HepG2 (cell line): Measurements from ENCODE around the gene SCNM1. TPM values are rescaled to one million over a fixed set of nuclear protein-coding genes. Genes with fewer than 3 reads are reported as not detected.

Source experiments
- ADNP ChIP-seq: sonication (generic); formaldehyde crosslinking; IDR thresholded peaks from 2 replicates; pipeline ENCODE4 v1.4.0; 2020; ENCODE audit warnings: missing genetic modification reagents
- AKAP8 ChIP-seq: sonication (generic); formaldehyde crosslinking; IDR thresholded peaks from 2 replicates; pipeline ENCODE4 v1.5.1; 2020; ENCODE audit warnings: mild to moderate bottlenecking, missing genetic modification reagents
- DZIP1 ChIP-seq: sonication (generic); formaldehyde crosslinking; IDR thresholded peaks from 2 replicates; pipeline ENCODE4 v1.5.0; 2020; ENCODE audit warnings: mild to moderate bottlenecking, missing genetic modification reagents
- ISX ChIP-seq: sonication (generic); formaldehyde crosslinking; conservative IDR thresholded peaks from 2 replicates; pipeline ENCODE4 v1.5.0; 2020; ENCODE audit warnings: missing genetic modification reagents
- JDP2 ChIP-seq: sonication (generic); formaldehyde crosslinking; IDR thresholded peaks from 2 replicates; pipeline ENCODE4 v1.8.1; 2022; ENCODE audit warnings: missing genetic modification reagents, borderline replicate concordance
- MEF2D ChIP-seq: sonication (generic); formaldehyde crosslinking; IDR thresholded peaks from 2 replicates; pipeline ENCODE4 v1.5.1; 2020; ENCODE audit warnings: mild to moderate bottlenecking, missing genetic modification reagents
- MYC ChIP-seq: sonication (generic); formaldehyde crosslinking; IDR thresholded peaks from 2 replicates; pipeline ENCODE4 v1.9.0; 2021; ENCODE audit warnings: missing genetic modification reagents, borderline replicate concordance
- MYPOP ChIP-seq: sonication (generic); formaldehyde crosslinking; IDR thresholded peaks from 2 replicates; pipeline ENCODE4 v1.8.1; 2023; ENCODE audit warnings: mild to moderate bottlenecking, moderate library complexity, missing genetic modification reagents
- PHB2 ChIP-seq: fragments of 450-650 bp; IDR thresholded peaks from 2 replicates; pipeline ENCODE4 v1.6.1; 2018; ENCODE audit not compliant: partially characterized antibody
- SKI ChIP-seq: fragments of 450-650 bp; IDR thresholded peaks from one replicate; pipeline ENCODE4 v1.6.1; 2018; ENCODE audit warnings: mild to moderate bottlenecking; ENCODE audit not compliant: partially characterized antibody
- SSRP1 ChIP-seq: IDR thresholded peaks from 2 replicates; pipeline ENCODE4 v1.6.1; 2016; ENCODE audit warnings: control low read depth
- ZBTB21 ChIP-seq: sonication (generic); formaldehyde crosslinking; IDR thresholded peaks from 2 replicates; pipeline ENCODE4 v1.4.0; 2020; ENCODE audit warnings: missing genetic modification reagents
- ZFP36L1 ChIP-seq: sonication (generic); formaldehyde crosslinking; IDR thresholded peaks from 2 replicates; pipeline ENCODE4 v1.8.0; 2022; ENCODE audit warnings: mild to moderate bottlenecking, missing genetic modification reagents, moderate library complexity
- ZNF274 ChIP-seq: sonication (generic); formaldehyde crosslinking; IDR thresholded peaks from 2 replicates; pipeline ENCODE4 v1.5.1; 2020; ENCODE audit warnings: mild to moderate bottlenecking, missing genetic modification reagents
- ZNF3 ChIP-seq: IDR thresholded peaks from 2 replicates; pipeline ENCODE4 v1.7.0; 2017; ENCODE audit warnings: inconsistent platforms
- ZNF383 ChIP-seq: sonication (generic); formaldehyde crosslinking; IDR thresholded peaks from 2 replicates; pipeline ENCODE4 v1.4.0; 2020; ENCODE audit warnings: missing genetic modification reagents, mild to moderate bottlenecking, borderline replicate concordance
- ZNF746 ChIP-seq: sonication (generic); formaldehyde crosslinking; IDR thresholded peaks from 2 replicates; pipeline ENCODE4 v1.8.0; 2022; ENCODE audit warnings: mild to moderate bottlenecking, missing genetic modification reagents
- ZNF784 ChIP-seq: sonication (generic); formaldehyde crosslinking; IDR thresholded peaks from 2 replicates; pipeline ENCODE4 v1.5.1; 2020; ENCODE audit warnings: missing genetic modification reagents, mild to moderate bottlenecking, borderline replicate concordance
- polyA plus RNA-seq, 8 experiments: library from polyadenylated mRNA; depleted of rRNA in 3 of 8; stranded (reverse) in 7 of 8; unstranded in 1 of 8; fragments of >200 nt; fragmentation: Illumina TruSeq in 4 of 8; extraction: Trizol in 4 of 8; gene quantifications; 2 replicates each; pipeline versions ENCODE4 v1.2.1 to v1.2.3, GENCODE V29; 2011 to 2016; ENCODE audit warnings: low read depth in 4 of 8, missing spikeins in 1 of 8, mixed read lengths in 1 of 8; ENCODE audit not compliant: insufficient read depth in 1 of 8
- total RNA-seq, 5 experiments: library from RNA; depleted of rRNA; stranded (reverse); fragments of >200 nt; fragmentation: Illumina TruSeq; extraction: Trizol; gene quantifications; 2 replicates each; pipeline ENCODE4 v1.2.3, GENCODE V29; 2016; ENCODE audit warnings: low read depth in 1 of 5
- TF ChIP-seq, protein P1 (sequence below): sonication (generic); formaldehyde crosslinking; IDR thresholded peaks from 2 replicates; pipeline ENCODE4 v1.5.0; 2020; ENCODE audit warnings: mild to moderate bottlenecking, missing genetic modification reagents, borderline replicate concordance
- TF ChIP-seq, protein P2 (sequence below): fragments of 450-650 bp; IDR thresholded peaks from 2 replicates; pipeline ENCODE4 v1.6.1; 2017

SCNM1 gene
- total and polyA plus RNA-seq, 2 of the 13 experiments (the other 11 are each of a cell fraction or from before 2014, with no cell fraction given), result 16.3 to 31.5 TPM

DNA sequence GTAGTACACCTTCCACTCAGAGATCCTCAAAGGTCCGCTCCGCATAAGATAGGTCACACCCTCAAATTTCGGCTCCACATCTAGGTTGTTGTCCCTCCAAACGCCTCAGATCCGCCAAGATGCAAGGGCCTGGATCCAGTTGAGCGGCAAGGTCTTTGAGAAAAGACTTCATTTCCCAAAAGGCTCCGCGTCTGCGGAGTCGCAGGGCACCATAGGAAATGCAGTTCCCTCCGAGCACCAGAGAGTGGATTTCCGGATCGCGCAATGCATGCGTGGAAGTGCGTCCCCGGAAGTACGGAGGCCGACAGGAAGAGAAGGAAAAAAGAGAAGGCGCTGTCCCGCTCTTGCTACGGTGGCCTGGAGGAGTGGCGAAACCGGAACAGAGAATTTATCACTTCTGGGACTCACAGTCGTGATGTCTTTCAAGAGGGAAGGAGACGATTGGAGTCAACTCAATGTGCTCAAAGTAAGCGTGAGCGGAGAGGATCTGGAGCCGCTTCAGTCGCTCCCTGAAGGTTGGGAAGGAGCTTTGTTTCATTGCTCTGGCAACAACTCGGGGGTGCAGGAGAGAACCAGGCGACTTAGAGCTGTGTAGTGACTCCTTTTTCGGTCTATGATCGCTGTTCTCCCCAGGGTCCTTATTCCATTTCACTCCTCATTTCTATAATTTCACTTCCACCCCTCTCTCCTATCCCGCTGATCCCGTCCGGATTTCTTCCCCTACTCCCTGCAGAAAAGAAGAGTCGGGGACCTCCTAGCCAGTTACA lies at the start of gene SCNM1, which contains the start of gene LYSMD1 (continued):
- TF ChIP-seq AKAP8 (CRISPR knock-in tag) (no peak), PHB2 (no peak), ZNF746 (CRISPR knock-in tag) (no peak), DZIP1 (CRISPR knock-in tag) (no peak), ZNF3 (CRISPR knock-in tag) (no peak), ADNP (CRISPR knock-in tag) (no peak), MYC (CRISPR knock-in tag) (peak; percentile 75; the same call in 1 of the 2 replicates), ZNF383 (no peak), SSRP1 (CRISPR knock-in tag) (no peak; the same call in 1 of the 2 replicates), ZFP36L1 (CRISPR knock-in tag) (no peak), ISX (no peak), JDP2 (CRISPR knock-in tag) (no peak), ZNF274 (peak; percentile 84), SKI (no peak), MYPOP (CRISPR knock-in tag) (peak; percentile 32; the same call in 1 of the 2 replicates), MEF2D (CRISPR knock-in tag) (0 out of 2 replicates have a peak, but pooled peaks have one; percentile 17), ZBTB21 (CRISPR knock-in tag) (peak; percentile 64), ZNF784 (CRISPR knock-in tag) (peak; percentile 66; the same call in 1 of the 2 replicates)
- TF ChIP-seq, protein P1, sequence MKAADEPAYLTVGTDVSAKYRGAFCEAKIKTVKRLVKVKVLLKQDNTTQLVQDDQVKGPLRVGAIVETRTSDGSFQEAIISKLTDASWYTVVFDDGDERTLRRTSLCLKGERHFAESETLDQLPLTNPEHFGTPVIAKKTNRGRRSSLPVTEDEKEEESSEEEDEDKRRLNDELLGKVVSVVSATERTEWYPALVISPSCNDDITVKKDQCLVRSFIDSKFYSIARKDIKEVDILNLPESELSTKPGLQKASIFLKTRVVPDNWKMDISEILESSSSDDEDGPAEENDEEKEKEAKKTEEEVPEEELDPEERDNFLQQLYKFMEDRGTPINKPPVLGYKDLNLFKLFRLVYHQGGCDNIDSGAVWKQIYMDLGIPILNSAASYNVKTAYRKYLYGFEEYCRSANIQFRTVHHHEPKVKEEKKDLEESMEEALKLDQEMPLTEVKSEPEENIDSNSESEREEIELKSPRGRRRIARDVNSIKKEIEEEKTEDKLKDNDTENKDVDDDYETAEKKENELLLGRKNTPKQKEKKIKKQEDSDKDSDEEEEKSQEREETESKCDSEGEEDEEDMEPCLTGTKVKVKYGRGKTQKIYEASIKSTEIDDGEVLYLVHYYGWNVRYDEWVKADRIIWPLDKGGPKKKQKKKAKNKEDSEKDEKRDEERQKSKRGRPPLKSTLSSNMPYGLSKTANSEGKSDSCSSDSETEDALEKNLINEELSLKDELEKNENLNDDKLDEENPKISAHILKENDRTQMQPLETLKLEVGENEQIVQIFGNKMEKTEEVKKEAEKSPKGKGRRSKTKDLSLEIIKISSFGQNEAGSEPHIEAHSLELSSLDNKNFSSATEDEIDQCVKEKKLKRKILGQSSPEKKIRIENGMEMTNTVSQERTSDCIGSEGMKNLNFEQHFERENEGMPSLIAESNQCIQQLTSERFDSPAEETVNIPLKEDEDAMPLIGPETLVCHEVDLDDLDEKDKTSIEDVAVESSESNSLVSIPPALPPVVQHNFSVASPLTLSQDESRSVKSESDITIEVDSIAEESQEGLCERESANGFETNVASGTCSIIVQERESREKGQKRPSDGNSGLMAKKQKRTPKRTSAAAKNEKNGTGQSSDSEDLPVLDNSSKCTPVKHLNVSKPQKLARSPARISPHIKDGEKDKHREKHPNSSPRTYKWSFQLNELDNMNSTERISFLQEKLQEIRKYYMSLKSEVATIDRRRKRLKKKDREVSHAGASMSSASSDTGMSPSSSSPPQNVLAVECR (CRISPR knock-in tag), result peak; percentile 97
- TF ChIP-seq, protein P2, sequence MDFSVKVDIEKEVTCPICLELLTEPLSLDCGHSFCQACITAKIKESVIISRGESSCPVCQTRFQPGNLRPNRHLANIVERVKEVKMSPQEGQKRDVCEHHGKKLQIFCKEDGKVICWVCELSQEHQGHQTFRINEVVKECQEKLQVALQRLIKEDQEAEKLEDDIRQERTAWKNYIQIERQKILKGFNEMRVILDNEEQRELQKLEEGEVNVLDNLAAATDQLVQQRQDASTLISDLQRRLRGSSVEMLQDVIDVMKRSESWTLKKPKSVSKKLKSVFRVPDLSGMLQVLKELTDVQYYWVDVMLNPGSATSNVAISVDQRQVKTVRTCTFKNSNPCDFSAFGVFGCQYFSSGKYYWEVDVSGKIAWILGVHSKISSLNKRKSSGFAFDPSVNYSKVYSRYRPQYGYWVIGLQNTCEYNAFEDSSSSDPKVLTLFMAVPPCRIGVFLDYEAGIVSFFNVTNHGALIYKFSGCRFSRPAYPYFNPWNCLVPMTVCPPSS, result no peak
